K562 (cell line): ENCODE data around the gene NOTCH1. TPM values are rescaled to one million over a fixed set of nuclear protein-coding genes. Genes with fewer than 3 reads are reported as not detected.

ENCODE experiments used
- ATAC-seq: fragments of 200-7000 bp; cut with Tn5 transposase; 3 replicates; pipeline ENCODE4 v1.9.1; 2020; ENCODE audit warnings: moderate library complexity
- BruUV-seq: library from RNA; stranded (reverse); fragments of 400-500 nt; replicated peaks from 2 replicates; lab custom pipeline; 2021; lab: Mats Ljungman, UMichigan
- CTCF ChIA-PET: fragments of 300-600 bp; formaldehyde crosslinking; extraction: SDS; loops from one replicate; lab custom pipeline; 2021; ENCODE audit warnings: low intra/inter-chr PET ratio; lab: Yijun Ruan, JAX
- POLR2A ChIA-PET: fragments of 300-600, 350-650 bp; sonication (Branson Sonifier 250); formaldehyde crosslinking; extraction: SDS; loops from one replicate; lab custom pipeline; 2021; ENCODE audit warnings: antibody characterized with exemption, inconsistent platforms; lab: Yijun Ruan, JAX
- DNase-seq, 4 experiments: peaks; one replicate each; pipeline versions ENCODE4 v3.0.0 to v3.0.0-alpha.2; 2011 to 2018; ENCODE audit warnings: low spot score in 3 of 4, mixed read lengths in 3 of 4; ENCODE audit errors: extremely low read depth in 1 of 4
- FAIRE-seq: peaks from 2 replicates; lab custom pipeline; 2011; peaks lifted over from hg19 to GRCh38; lab: Jason Lieb, UNC
- H2AFZ ChIP-seq: 2 replicates; pipeline ENCODE4 v1.6.0; 2011; ENCODE audit warnings: low read depth, low read length, control low read depth, inconsistent platforms
- H3K27ac ChIP-seq: fragments of 200-600 bp; 3 replicates; pipeline ENCODE4 v1.8.0; 2011; ENCODE audit warnings: low read depth, mild to moderate bottlenecking, control low read depth, inconsistent platforms, low read length, moderate library complexity, mixed read lengths; ENCODE audit errors: extremely low read depth
- H3K27me3 ChIP-seq, 2 experiments: fragments of 300-600 bp in 1 of 2; 2 replicates in 1 of 2; 3 replicates in 1 of 2; pipeline versions ENCODE4 v1.6.0 to v1.8.0; 2011; ENCODE audit warnings: inconsistent platforms in 2 of 2, low read length in 2 of 2, mild to moderate bottlenecking in 1 of 2, mixed read lengths in 1 of 2, moderate library complexity in 1 of 2; ENCODE audit not compliant: control insufficient read depth in 2 of 2, insufficient read depth in 2 of 2
- H3K36me3 ChIP-seq: fragments of 300-600 bp; 3 replicates; pipeline ENCODE4 v1.8.0; 2011; ENCODE audit warnings: mild to moderate bottlenecking, low read length, inconsistent platforms; ENCODE audit not compliant: control insufficient read depth, insufficient read depth
- H3K4me1 ChIP-seq, 2 experiments: fragments of 200-600 bp in 1 of 2; replicated peaks in 1 of 2; 2 replicates in 1 of 2; 3 replicates in 1 of 2; pipeline versions ENCODE4 v1.5.1 to v1.8.0; 2011; ENCODE audit warnings: inconsistent platforms in 2 of 2, low read length in 2 of 2, mild to moderate bottlenecking in 1 of 2, mixed read lengths in 1 of 2, moderate library complexity in 1 of 2; ENCODE audit not compliant: control insufficient read depth in 2 of 2, insufficient read depth in 2 of 2
- H3K4me2 ChIP-seq: 2 replicates; pipeline ENCODE4 v1.6.1; 2011; ENCODE audit warnings: low read length, control low read depth, inconsistent platforms, mixed read lengths; ENCODE audit not compliant: insufficient read depth
- H3K4me3 ChIP-seq: fragments of 200-600 bp; sonication (generic), shearing (Covaris generic); 2 replicates; pipeline ENCODE4 v1.5.1; 2016; ENCODE audit warnings: control low read depth, inconsistent platforms
- H3K79me2 ChIP-seq: fragments of 200-600 bp; 3 replicates; pipeline ENCODE4 v1.8.0; 2011; ENCODE audit warnings: low read length, inconsistent platforms; ENCODE audit not compliant: control insufficient read depth, insufficient read depth
- H3K9ac ChIP-seq, 2 experiments: 2 replicates each; pipeline versions ENCODE4 v1.6.0 to v1.6.1; 2011; ENCODE audit warnings: low read depth in 2 of 2, low read length in 2 of 2, control low read depth in 1 of 2, inconsistent platforms in 1 of 2, mild to moderate bottlenecking in 1 of 2, mixed read lengths in 1 of 2; ENCODE audit not compliant: insufficient read depth in 1 of 2
- H3K9me1 ChIP-seq: one replicate; pipeline ENCODE4 v1.6.0; 2011; ENCODE audit warnings: inconsistent platforms, mild to moderate bottlenecking, low read length, moderate library complexity; ENCODE audit not compliant: control insufficient read depth, insufficient read depth
- H3K9me3 ChIP-seq: replicated peaks from 2 replicates; pipeline ENCODE4 v1.5.1; 2011; ENCODE audit warnings: low read depth, low read length, inconsistent platforms; ENCODE audit not compliant: control insufficient read depth, insufficient read depth
- H4K20me1 ChIP-seq: replicated peaks from 2 replicates; pipeline ENCODE4 v1.6.1; 2011; ENCODE audit warnings: low read length, inconsistent platforms, mixed read lengths; ENCODE audit not compliant: control insufficient read depth, insufficient read depth
- BRD9 ChIP-seq: fragments of 450-650 bp; IDR thresholded peaks from 2 replicates; pipeline ENCODE4 v1.6.1; 2018; ENCODE audit warnings: low read depth; ENCODE audit not compliant: partially characterized antibody
- KDM1A ChIP-seq, 2 experiments: fragments of 450-650 bp; IDR thresholded peaks; 2 replicates each; pipeline ENCODE4 v1.6.1; 2016; ENCODE audit warnings: mild to moderate bottlenecking in 2 of 2
- ZBTB33 ChIP-seq: sonication (generic); formaldehyde crosslinking; IDR thresholded peaks from 2 replicates; pipeline ENCODE4 v1.8.1; 2023; ENCODE audit warnings: mild to moderate bottlenecking, missing genetic modification reagents
- WGBS: fragments of 100-300 bp; shearing (Covaris generic); methylation state at CpG from one replicate; pipeline ENCODE4 v1.1.6; 2016; ENCODE audit warnings: low coverage, mixed read lengths; ENCODE audit not compliant: insufficient coverage; ENCODE audit errors: missing lambda C conversion rate; 5-methylcytosine and 5-hydroxymethylcytosine counted together
- in situ Hi-C: fragments of 300-500 bp; cut with MboI; formaldehyde crosslinking; loops from 4 replicates; pipeline ENCODE4 v1.15.0; 2018; ENCODE audit warnings: inconsistent platforms, mixed read lengths
- intact Hi-C: fragments of 100-400 bp; cut with micrococcal nuclease; formaldehyde crosslinking; loops from 2 replicates; pipeline ENCODE4 v1.14.2; 2022
- polyA plus RNA-seq, 8 experiments: library from polyadenylated mRNA; depleted of rRNA in 4 of 8; stranded (reverse) in 5 of 8; unstranded in 3 of 8; fragments of >200 nt; fragmentation: Nextera tagmentation in 2 of 8; fragmentation: Illumina TruSeq in 1 of 8; extraction: Ambion mirVana in 2 of 8; extraction: Trizol in 1 of 8; gene quantifications; 2 replicates each; pipeline versions ENCODE4 v1.2.1 to v1.2.3, GENCODE V29; 2011 to 2014; ENCODE audit warnings: inconsistent platforms in 1 of 8, missing spikeins in 1 of 8
- total RNA-seq, 7 experiments: library from RNA; depleted of rRNA in 6 of 7; stranded (reverse); fragments of >200 nt in 6 of 7; fragmentation: Illumina TruSeq in 2 of 7; extraction: Trizol in 2 of 7; gene quantifications; 2 replicates each; pipeline versions ENCODE4 v1.2.1 to v1.2.3, GENCODE V29; 2011 to 2021; ENCODE audit warnings: low replicate concordance in 1 of 7

Gene NOTCH1
- total and polyA plus RNA-seq, 9 of the 15 experiments (the other 6 are each of a cell fraction or from before 2014, with no cell fraction given) = 0.03 to 31.4 (median 2.3) TPM

DNA sequence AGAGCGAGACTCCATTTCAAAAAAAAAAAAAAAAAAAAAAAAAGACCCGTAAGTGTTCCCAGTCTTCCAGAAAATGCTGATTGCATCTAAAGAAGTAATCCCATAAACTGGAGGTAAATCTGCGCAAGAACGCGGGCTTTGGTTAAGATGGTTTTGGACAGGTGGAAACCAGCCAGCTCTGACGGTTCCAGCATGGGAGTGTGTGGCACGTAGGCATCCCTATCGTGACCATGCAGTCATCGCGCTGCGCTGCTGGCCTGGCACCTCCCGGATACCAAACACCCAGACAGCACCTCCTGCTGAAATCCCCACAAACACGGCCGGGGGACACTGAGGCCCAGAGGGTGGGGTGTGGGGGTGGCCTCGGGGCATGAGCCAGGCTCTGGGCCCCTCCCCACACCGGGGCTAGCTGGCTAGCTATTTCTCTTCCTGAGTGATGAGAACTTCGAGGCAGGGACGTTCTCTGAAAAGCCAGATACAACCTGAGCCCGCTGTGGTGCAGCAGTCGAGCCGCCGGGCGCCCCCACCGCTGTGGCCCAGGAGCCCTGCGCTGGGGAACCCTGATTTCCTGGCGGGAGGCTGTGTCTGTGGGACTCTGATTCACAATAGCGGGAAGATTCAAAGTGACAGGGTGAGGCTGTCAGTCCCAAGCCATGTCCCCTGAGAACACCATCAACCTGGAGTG, 32.2 kb upstream of the NOTCH1 start:
- H4K20me1 ChIP-seq = no peaks in the 10 kb centered on the region
- no peaks in the 10 kb centered on the region for H3K9me1 ChIP-seq
- H3K4me2 ChIP-seq = no peak overlapping the region
- no peaks in the 10 kb centered on the region for H3K79me2 ChIP-seq
- H3K4me3 ChIP-seq = no peak overlapping the region
- ChIA-PET CTCF (no interaction called here), POLR2A (interaction anchor here (0.6 kb wide), 1 partner anchor 403 kb away, joined by 3 read pairs; no protein-coding TSS in a partner anchor)
- peak overlapping the region in 1 of 2 experiments; percentile 45; a peak in 1 of 4 replicates for H3K9ac ChIP-seq
- TF ChIP-seq KDM1A (IDR thresholded peaks at IDR 0.05) (0 out of 4 replicates have a peak, but pooled peaks of 1 of the 2 experiments have one; percentile 44), ZBTB33 (peak; percentile 59; the same call in 1 of the 2 replicates), BRD9 (no peak)
- no TSS peak for BruUV-seq
- H3K4me1 ChIP-seq = peaks cover 11 to 48% of the 10 kb centered on the region in 2 experiments
- in situ Hi-C loops (no loop called here), intact Hi-C loops (no loop called here)
- no peaks in the 10 kb centered on the region for H3K27me3 ChIP-seq
- H3K36me3 ChIP-seq = no peaks in the 10 kb centered on the region
- H3K27ac ChIP-seq = no peak overlapping the region
- WGBS = 42% methylated on average over 14 of the region's 27 CpGs
- ATAC-seq (peak; percentile 49), FAIRE-seq (no peak), DNase-seq (no peak)
- H2AFZ ChIP-seq = no peak overlapping the region
- no peaks in the 10 kb centered on the region for H3K9me3 ChIP-seq
